HepG2 (cell line): ENCODE data around the gene FHDC1. TPM values are rescaled to one million over a fixed set of nuclear protein-coding genes. Genes with fewer than 3 reads are reported as not detected.

Experiments
- polyA plus RNA-seq, 8 experiments: library from polyadenylated mRNA; depleted of rRNA in 3 of 8; stranded (reverse) in 7 of 8; unstranded in 1 of 8; fragments of >200 nt; fragmentation: Illumina TruSeq in 4 of 8; extraction: Trizol in 4 of 8; gene quantifications; 2 replicates each; pipeline versions ENCODE4 v1.2.1 to v1.2.3, GENCODE V29; 2011 to 2016; ENCODE audit warnings: low read depth in 4 of 8, missing spikeins in 1 of 8, mixed read lengths in 1 of 8; ENCODE audit not compliant: insufficient read depth in 1 of 8
- total RNA-seq, 5 experiments: library from RNA; depleted of rRNA; stranded (reverse); fragments of >200 nt; fragmentation: Illumina TruSeq; extraction: Trizol; gene quantifications; 2 replicates each; pipeline ENCODE4 v1.2.3, GENCODE V29; 2016; ENCODE audit warnings: low read depth in 1 of 5

Gene FHDC1
- total and polyA plus RNA-seq, 2 of the 13 experiments (the other 11 are each of a cell fraction or from before 2014, with no cell fraction given), result 0.07 to 0.15 TPM

Other genes starting within 250 kb of the FHDC1 start
- gene TIGD4, start 156.6 kb upstream of the FHDC1 start, total RNA-seq (2016; rRNA removed; fragmentation: Illumina TruSeq; extraction: Trizol), result 0.49 and 0.62 TPM in 2 replicates
- gene TIGD4, start 156.6 kb upstream of the FHDC1 start, polyA plus RNA-seq (2011; rRNA removed), result 0.15 and 0.29 TPM in 2 replicates
- 27.7 and 44.8 TPM in 2 replicates for gene ARFIP1, start 156.4 kb upstream of the FHDC1 start, total RNA-seq (2016; rRNA removed; fragmentation: Illumina TruSeq; extraction: Trizol)
- gene ARFIP1, start 156.4 kb upstream of the FHDC1 start, polyA plus RNA-seq (2011; rRNA removed), result 7.5 and 9.9 TPM in 2 replicates